ENCODE results near the gene RNGTT. TPM values are rescaled to one million over a fixed set of nuclear protein-coding genes. Genes with fewer than 3 reads are reported as not detected.
A peak's percentile ranks its signal among the peaks of the same experiment; 100 is the strongest.

Gene RNGTT
- total and polyA plus RNA-seq, 10 of the 15 experiments (the other 5 are each of a cell fraction or from before 2014, with no cell fraction given), result 7.7 to 30.4 (median 22.2) TPM

DNA sequence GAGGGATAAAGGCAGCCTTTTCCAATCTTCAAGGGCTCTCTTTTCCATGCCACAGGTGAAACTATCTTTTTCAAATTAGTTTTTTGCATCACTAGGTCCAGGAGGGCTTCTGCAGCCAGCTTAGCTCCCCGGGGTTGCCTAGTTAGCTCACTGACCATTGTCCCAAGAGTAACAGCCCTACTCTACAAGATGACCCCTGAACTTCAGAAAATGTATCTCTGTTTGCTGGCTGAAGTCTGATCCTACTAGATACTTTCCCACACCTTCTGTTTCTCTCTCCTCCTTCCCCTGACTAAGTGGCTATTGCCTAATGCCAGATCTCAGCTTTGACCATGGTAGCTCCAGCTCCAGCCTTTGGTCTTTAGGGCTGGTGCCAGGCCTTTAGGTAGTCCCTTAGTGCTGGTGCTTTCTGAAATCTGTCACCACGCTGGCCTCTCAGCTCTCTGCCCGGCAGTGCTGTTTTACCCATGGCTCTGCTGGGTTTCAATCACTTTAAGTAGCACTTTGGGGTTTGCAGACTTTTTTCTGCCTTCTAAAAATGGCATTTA is 255.1 kb downstream of the RNGTT start:
- in situ Hi-C loops (cut with MboI), result no loop called here
- FAIRE-seq (peak; percentile 84), ATAC-seq (no peak; the same call in 2 of the 3 replicates), DNase-seq (ENCODE audit: low read depth, low spot score) (no peak)
- peaks cover 10% of the 10 kb centered on the region; the same call in 2 of the 3 replicates for H3K9me3 ChIP-seq (replicated peaks; ENCODE audit: control insufficient read depth, insufficient read depth, low read length)
- CTCF ChIA-PET, result interaction anchor here (0.7 to 1.8 kb wide), 4 partner anchors 55 to 78 kb away, joined by 3 to 6 read pairs (median 3); no protein-coding TSS in a partner anchor
- H3K4me2 ChIP-seq (ENCODE audit: control insufficient read depth, insufficient read depth), result no peak overlapping the region; the same call in 1 of the 2 replicates
- H3K4me1 ChIP-seq (ENCODE audit: control insufficient read depth, insufficient read depth, low read length), result peaks cover 22% of the 10 kb centered on the region; the same call in 1 of the 2 replicates
- no peaks in the 10 kb centered on the region for H3K27me3 ChIP-seq (replicated peaks in 1 of 2; ENCODE audit: control insufficient read depth in 2 of 2, insufficient read depth in 2 of 2, low read length in 1 of 2)
- peak overlapping the region; percentile 8; the same call in 1 of the 2 replicates for H3K27ac ChIP-seq (ENCODE audit: control insufficient read depth, insufficient read depth)
- SMC1A ChIA-PET (ENCODE audit: uncharacterized antibody, unreplicated experiment), result interaction anchor here (0.6 to 3.5 kb wide), 13 partner anchors 11 to 341 kb away, joined by 3 to 14 read pairs (median 6); no protein-coding TSS in a partner anchor
- H3K9ac ChIP-seq (ENCODE audit: control insufficient read depth, insufficient read depth, low read length), result no peak overlapping the region
- H4K20me1 ChIP-seq (ENCODE audit: control insufficient read depth, insufficient read depth), result no peaks in the 10 kb centered on the region
- no peak for TF ChIP-seq POLR2AphosphoS2 (IDR thresholded peaks at IDR 0.05; ENCODE audit: low read depth, low read length)
- no peak for TF ChIP-seq BCL3 (IDR thresholded peaks at IDR 0.05; ENCODE audit: borderline replicate concordance, insufficient read depth, low read depth, low read length, poor library complexity, severe bottlenecking)
- TF ChIP-seq WRNIP1 (IDR thresholded peaks at IDR 0.05; ENCODE audit: borderline replicate concordance, low read depth, low read length), result no peak
- RAD21 ChIA-PET (ENCODE audit: unreplicated experiment), result interaction anchor here (0.6 to 4.6 kb wide), 6 partner anchors 10 to 470 kb away, joined by 3 to 14 read pairs (median 6); no protein-coding TSS in a partner anchor
- no peak overlapping the region for H2AFZ ChIP-seq (ENCODE audit: control insufficient read depth, low read depth, low read length)
- no peak overlapping the region for H3K4me3 ChIP-seq
- H3K79me2 ChIP-seq (ENCODE audit: control insufficient read depth, insufficient read depth, low read length), result no peaks in the 10 kb centered on the region
- POLR2A ChIA-PET, result interaction anchor here (0.9 to 1.4 kb wide), 2 partner anchors 21 to 54 kb away, joined by 3 read pairs; no protein-coding TSS in a partner anchor
- intact Hi-C loops (cut with micrococcal nuclease; ENCODE audit: unreplicated experiment), result loop anchor here (5.0 kb wide), 1 partner anchor 211 kb away; no protein-coding TSS in a partner anchor
- no TSS peak for BruUV-seq (replicated peaks)
- WGBS (ENCODE audit: insufficient coverage, insufficient replicate concordance, low lambda C conversion rate, missing lambda C conversion rate), result 64% methylated on average over 3 of the region's 3 CpGs
- H3K36me3 ChIP-seq (ENCODE audit: control insufficient read depth in 2 of 2, insufficient read depth in 2 of 2, low read length in 1 of 2), result peaks cover 0 to 3% of the 10 kb centered on the region in 2 experiments; a peak in 2 of 4 replicates
